GM21390 (cell line): ENCODE results near the gene MMP8.

Experiments
- ATAC-seq: cut with Tn5 transposase; IDR thresholded peaks from one replicate; pipeline ENCODE4 v1.9.1; 2021; ENCODE audit not compliant: unreplicated experiment

The MMP8 gene

DNA sequence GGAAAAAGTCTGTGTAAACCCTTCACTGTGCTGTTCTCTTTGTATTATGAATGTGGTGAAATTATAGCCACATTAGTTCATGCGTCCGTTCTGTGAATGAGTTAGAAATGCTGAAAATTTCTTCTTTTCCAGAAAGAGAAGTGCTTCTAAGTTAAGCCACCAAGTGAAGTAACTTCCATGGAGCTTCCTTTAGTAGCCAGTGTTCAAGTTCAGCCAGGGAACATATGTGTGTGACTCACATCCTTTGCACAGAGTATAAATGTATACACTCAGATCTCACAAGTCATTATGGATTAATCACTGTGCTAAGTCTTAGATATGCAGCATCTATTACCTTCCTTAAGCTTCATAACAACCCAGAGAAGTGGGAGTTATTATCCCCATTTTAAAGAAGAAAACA lies 3.1 kb upstream of the MMP8 start:
- no peak for ATAC-seq

DNA sequence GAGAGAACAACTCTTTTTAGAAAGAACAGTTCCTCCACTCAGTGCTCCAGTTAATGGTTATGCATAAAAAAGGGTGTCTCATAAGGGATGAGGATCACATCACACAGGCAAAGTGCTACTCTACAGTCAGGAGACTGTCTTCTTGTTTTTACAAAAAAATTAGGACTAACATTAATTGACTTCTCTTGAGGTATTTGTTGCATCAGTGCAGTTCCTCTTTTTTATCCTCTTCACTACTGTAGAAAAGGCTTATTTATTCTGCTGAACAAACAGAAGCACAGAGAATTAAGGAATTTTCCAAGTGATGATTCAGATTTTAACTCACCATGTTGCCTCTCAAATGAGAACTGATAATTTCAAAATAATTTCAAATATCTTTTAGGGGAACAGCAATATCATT lies 1.9 kb downstream of the MMP8 start:
- no peak for ATAC-seq

DNA sequence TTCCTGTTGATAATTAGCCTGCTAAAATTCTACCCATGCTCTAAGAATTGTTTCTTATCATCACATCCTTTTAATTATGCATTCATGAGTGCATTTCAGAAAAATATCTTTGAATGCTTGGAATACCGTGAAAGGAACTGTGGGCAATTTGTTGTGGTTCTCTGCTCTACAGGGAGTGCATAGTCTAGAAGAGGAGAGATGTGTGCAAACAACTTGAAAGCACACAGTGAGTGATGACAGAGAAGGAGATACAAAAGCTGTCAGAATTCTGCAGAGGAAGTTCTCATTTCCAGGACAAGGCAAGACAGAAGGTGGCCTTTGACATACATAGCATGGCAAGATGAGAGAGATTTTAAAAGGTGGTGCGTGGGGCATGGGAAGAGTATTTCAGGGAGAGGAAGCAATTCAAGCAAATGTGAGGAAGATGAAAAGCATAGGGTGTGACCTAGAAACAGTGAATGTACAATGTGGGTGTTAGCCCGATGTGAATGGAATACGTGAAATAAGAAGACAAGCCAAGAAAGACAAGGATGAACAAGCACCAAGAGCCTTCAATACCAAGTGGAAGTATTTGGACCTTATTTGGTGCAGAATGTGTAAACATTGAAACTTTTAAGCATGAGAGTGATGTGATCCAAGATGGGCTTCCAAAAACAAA lies 5.0 kb downstream of the MMP8 start:
- no peak for ATAC-seq

DNA sequence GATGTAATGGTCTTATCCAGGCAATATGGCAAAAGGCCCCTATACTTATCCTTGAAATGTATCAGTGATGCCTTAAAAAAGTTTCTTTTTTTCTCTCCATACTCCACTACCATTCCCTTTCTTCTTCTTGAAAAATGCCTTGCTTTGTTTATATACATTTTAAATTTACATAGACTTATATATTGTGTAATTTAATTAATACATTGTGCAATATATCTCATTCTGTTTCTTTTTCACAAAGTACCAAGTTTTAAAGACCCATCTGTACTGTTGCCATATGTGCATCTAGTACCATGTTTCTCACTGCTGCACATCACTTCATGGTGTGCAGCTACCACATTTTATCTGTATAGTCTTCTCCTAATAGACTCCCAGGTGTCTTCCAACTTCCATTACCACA lies 7.5 kb downstream of the MMP8 start:
- no peak for ATAC-seq

DNA sequence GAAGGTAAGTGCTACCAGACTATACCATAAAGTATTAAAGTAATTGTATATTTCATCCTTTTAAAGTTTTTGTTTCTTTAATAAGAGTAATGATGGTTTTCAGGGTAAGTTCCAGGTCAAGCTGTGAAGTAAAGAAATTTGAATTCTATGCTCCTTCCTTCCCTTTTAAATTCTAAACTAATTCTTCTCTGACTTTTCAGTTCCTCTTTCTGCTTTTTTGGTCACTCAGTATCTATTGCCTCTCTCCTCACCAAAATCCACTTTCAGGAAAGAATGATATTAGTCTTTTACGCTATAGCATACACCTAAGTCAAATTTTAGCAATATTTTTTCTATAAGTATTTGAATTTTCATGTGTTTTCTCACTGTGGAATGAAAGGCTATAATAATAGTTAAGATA lies 8.2 kb downstream of the MMP8 start:
- ATAC-seq = peak; percentile 84

DNA sequence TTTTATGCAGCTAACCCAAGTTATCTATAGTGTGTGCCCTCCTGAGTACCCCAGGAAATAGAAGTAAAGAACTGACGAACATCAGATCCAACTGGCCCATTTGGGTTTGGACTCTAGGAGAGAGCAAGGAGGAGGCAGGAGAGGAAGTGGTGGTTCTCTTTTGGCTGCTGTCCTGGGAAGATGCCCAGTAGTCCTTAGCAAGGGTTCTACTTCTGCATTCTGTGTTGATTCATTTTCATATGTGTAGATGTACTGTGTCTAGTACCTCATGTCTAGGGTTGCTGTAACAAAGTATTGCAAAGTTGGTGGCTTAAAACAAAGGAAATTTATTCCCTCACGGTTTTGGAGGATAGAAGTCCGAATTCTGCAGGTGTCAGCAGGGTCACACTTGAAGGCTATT lies 12.6 kb downstream of the MMP8 start:
- ATAC-seq = no peak

DNA sequence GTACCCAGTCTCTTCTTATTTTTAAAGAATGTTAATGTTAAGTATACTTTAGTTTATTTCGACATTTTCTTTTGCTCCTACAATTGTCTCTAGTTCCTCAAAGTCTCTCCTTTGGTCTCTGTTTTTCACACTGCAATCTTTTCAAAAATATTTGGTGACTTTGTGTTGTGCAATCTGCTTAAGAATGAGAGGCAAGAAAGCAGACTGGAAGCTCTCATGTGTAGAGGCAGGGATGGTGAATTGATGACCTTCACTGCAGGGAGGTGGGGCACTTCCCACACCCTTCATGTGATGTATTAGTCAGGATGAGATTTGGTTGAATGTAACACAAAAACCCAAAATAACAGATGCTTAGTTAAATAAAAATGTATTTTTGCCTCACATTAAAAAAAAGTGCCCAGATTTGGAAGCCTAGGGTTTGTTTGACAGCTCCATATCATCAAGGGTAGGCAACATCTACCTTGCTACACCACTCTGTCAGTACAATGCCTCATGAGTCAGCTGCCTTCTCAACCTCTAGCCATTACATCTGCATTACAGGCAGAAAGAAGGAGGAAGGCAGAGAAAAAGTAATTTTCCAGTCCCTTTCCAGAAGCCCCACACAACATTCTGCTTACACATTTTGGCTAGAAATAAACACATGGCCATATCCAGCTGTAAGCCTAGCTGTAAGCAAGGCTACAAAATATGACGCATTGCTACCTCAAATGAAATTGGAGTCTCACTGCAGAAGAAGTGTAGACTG lies 15.4 kb downstream of the MMP8 start:
- ATAC-seq = no peak

DNA sequence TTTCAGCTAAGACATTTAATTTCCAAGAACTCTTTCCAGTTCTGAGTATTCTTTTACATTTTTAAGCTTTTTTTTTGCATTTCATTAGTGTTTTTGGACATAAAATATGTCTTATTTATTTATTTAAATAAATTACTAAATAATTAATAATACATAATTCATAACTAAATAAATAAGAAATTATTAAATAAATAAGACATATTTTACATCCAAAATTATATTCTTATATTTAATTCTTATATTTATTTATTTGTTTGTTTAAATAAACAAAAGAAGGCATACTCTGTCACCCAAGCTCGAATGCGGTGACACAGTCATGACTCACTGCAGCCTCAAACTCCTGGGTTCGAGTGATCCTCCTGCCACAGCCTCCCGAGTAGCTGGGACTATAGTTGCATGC lies 16.1 kb downstream of the MMP8 start:
- ATAC-seq = no peak

DNA sequence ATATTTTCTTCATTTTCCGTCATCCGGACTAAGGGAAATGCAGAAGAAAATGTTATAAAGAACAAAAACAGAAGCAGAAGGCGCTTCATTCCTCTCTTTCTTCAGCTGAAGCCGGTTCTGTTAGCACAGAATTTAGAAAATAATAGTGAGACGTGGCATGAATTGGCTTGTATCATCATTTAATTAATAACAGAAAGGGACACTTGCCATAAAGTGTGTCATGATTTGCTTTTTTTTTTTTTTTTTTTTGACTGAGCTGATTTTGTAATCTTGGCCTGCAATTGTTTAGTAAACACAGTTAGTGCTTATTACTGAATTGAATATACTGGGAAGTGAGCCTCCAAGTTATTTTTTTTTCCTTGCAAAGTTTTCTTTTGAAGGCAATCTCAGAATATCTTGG lies 19.1 kb downstream of the MMP8 start, which contains the start of gene MMP27:
TSS of gene MMP27 (minus strand) at position 144 of the 400 bp plus-strand sequence. CDS start at position 89, 55 bp downstream.
- ATAC-seq = no peak

DNA sequence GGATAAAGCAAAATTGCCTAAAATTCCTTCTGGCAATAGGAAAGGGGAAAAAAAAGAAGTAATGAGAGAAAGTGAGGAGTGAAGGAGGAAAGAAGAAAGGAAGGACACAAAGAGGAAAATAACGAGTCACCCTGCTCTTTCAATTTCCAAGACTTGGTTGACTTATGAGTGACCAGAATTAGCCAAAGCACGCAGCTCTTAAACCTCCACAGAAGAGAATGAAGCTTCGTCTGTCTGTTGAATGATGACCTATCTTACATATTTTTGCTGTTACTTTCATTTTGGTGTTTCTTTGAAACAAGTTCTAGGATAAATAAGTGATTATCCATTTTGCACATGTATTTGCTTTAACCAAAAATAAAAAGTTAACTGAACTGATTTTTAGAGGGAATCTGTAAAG lies 19.9 kb downstream of the MMP8 start:
- ATAC-seq = no peak

DNA sequence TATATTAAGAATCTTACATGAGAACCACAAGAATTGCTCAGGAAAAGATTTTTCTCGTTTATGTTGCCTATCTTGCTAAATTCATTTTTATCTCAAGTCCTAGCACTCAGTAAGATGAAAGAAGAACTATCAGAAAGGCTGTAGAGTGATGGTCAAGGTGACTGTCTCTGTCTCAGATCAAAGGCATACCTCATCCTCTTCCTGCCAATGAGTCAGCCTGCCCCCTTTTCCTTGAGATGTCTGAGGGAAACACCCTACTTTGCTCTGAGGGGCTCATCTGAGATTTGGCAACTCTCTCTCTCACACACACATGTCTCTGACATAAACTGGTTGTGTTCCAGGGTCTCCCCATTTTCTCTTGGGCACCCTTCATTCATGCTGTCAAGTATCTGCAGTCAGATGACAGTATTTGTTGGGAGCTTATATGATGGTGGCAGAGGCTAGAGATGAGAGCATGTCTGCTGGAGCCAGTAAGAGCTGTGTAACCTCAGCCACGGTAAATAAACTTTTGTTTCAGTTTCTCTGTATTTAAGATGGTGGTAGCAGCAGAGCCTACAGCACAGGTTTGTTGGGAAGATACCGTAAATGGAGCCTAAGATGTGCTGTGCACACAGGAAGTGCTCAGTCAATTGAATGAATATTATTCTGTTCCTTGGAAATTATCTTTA lies 20.8 kb downstream of the MMP8 start:
- ATAC-seq = no peak

DNA sequence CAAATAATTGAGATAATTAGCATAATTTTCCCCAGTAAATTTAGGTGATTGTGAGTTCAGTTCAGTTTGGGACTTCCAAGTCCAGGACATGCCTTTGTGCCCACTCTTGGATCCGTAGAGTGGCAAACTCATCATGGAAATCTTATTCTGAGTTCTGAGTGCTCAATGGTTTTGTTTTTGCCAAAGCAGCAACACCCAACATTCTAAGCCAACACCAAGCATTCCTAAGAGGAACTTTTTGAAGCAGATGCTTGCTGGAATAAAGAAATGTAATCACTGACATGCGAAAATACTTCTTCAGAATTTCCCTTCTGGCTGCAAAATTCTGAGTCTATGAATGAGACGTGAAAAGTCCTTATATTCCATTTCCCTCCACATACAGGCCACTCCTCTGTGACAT lies 29.6 kb downstream of the MMP8 start:
- no peak for ATAC-seq

DNA sequence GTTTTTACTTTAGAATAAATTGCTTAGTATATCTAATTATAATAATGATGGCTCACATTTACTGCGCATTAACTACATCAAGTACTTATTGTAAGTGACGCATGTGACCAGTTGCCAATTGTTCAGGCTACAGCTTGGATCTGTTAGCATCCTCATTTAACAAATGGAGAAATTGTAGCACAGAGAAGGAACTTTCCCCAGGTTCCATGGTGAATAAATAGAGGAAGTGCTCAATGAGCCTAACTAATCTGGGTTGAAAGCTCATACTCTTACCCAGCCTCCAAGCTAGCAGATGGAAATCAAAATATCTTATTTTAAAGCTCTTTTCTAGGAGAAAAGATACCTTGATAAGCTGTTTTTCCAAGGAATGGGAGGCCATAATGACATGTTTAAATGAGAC lies 39.0 kb downstream of the MMP8 start:
- no peak for ATAC-seq

DNA sequence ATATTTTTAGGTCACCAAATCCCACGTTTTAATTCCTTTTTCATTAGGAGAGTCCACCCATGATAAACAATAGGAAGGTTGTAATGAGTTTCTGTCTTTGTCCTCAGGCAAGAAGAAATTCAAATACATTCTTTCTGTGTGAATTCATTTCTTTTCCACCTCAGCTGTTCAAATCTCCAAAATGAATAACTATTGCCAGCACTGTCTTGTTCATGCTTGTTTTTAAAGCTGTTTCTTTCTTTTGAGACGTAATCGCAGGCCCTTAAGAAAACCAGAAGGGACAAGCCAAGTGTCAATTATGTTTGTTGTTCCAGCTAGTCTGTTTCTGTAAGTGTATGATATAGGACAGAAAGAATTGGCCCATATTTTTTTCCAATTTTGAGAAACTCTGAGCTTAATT lies 39.4 kb downstream of the MMP8 start:
- no peak for ATAC-seq

DNA sequence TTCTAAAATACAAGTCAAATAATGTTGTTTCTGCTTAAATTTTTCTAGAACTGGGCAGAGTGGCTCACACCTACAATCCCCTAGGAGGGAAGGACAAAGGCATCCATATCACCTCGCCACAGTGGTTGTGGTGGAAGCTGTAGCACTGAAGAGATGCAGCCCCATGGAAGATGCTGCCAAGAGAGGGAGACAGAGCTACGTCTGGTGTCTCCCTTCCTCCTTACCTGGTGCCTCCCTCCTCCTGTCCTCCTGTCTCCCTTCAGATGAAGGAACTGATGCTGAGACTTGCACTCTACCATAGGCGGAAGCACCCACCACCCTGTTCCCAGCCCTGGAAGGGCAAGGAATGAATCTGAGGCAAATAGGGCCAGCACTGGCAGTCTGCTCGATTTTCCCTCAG lies 41.5 kb downstream of the MMP8 start:
- no peak for ATAC-seq

DNA sequence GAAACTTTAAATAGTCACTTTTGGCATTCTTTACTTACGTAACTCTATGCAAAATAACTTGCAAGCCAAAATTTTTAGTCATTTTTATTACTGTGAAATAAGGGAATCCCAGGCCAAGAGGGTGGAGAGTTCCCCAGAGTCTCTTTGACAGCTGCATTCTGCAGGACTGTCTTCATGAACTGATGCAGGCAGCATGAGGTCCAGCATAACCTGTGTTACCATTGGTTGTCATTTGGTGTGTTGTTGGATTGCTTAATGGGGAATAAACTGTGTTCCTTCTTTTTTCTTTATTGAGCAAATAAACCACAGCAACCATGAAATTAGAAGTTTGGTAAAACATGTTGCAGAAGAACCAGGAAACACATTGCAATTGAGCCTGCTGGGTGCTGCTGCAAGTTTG lies 43.8 kb downstream of the MMP8 start:
- no peak for ATAC-seq

DNA sequence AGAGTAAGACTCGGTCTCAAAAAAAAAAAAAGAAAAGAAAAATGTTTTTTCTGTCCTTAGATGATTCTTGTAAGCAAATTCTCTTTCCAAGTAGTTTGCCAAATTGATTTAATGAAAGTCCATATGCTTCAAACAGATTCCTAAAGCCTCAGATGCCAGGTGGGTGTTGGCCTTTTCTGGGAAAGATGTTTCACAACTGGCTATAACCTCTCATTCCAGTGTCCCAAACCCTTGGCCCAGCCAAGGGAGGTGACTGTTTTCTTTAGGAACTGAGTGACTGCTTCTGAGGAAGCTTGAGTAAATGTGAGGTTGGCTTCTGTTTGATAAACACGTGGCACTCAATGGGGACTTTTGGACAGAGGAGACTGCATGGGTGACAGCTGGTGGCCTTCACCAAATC lies 46.7 kb downstream of the MMP8 start:
- no peak for ATAC-seq

DNA sequence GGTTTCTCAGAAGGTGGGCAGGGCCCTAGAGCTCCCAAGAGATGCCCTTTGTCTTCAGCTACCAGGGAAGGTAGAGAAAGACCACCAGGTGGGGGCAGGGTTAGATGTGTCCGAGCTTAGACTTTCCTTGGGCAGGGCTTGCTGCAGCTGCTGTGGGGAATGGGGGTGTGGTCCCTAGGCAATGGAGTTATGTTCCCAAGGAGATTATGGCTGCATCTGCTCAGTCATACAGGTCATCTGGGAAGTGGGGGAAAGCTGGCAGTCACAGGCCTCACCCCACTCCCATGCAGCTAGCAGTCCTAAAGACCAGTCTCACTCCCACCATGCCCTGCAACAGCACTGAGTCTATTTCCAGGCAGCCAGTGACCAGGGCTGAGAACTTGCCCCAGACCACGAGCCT lies 48.7 kb downstream of the MMP8 start:
- ATAC-seq = no peak

DNA sequence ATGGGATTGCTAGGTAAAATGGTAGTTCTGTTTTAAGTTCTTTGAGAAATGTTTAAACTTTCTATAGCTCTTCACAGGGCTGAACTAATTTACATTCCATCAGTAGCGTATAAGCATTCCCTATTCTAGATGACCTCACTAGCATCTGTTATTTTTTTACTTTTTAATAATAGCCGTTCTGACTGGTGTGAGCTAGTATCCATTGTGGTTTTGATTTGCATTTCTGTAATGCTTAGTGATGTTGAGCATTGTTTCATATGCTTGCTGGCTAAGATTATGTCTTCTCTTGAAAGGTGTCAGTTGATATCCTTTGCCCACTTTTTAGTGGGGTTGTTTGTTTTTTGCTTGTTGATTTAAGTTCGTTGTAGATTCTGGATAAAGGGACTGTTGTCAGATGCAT lies 55.1 kb downstream of the MMP8 start:
- ATAC-seq = peak; percentile 84

DNA sequence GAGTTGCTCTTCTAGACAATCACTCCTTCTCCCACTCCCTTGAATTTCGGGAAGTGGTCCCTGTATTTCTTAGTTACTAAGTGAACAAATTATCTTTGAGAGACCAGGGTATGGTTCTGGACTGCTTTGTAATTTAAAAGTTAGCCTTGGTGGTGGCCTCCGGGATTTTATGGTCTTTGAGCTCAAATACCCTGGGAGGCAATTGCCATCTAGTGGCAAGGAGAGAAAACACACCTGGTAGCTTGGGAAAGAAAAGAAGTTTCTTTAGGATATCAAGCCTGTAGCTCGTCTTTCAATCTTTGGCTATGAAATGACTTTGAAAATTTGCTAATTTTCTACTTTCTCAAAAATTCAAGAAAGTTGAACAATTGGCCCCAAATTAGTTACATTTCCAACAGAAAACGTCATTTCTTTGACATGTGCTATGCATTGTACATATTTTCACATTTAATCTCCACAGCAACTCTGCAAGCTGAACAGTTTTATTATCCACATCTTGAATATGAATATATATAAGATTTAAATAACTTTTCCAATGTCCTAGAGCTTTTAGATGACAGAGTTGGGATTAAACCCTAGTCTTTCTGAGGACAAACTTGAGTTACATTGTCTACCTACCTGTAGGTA lies 58.3 kb downstream of the MMP8 start:
- ATAC-seq = no peak

DNA sequence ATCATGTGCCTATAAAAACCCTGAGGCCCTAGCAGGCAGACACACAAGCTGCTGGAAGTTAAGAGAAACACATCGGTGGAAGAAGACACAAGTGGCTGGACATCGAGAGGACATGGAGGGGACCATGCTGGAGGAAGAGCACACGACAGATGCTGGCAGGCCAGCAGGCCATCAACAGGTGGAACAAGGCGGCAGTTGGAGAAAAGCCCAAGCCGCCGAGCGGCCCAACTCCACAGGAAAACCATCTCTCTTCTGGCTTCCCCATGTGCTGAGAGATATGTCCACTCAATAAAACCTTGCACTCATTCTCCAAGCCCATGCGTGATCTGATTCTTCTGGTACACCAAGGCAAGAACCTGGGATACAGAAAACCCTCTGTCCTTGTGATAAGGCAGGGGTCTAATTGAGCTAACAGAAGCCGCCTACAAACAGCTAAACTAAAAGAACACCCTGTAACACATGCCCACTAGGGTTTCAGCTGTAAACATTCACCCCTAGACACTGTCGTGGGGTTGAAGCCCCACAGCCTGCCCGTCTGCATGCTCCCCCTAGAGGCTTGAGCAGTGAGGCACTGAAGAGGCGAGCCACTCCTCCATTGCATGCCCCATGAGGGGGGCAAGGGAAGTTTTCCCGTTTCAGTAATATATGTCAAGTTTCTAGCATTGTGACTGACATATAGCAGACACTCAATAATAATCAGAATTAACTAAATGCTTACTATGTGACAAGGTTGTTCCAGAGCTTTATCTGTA lies 60.6 kb downstream of the MMP8 start:
- ATAC-seq = peak; percentile 55
